Colon (tissue), 2 donors: ENCODE measurements around the gene NOXA1.
"Not testable (repeated sequence)": the region's sequence is repeated elsewhere in the genome, so short reads cannot be mapped to it uniquely, and the experiment has no call there.

ENCODE experiments used
- FAIRE-seq: peaks from 2 replicates; lab custom pipeline; 2012; peaks lifted over from hg19 to GRCh38; lab: Jason Lieb, UNC
- donor health status: control.
- donor health status: control.

The NOXA1 gene

DNA sequence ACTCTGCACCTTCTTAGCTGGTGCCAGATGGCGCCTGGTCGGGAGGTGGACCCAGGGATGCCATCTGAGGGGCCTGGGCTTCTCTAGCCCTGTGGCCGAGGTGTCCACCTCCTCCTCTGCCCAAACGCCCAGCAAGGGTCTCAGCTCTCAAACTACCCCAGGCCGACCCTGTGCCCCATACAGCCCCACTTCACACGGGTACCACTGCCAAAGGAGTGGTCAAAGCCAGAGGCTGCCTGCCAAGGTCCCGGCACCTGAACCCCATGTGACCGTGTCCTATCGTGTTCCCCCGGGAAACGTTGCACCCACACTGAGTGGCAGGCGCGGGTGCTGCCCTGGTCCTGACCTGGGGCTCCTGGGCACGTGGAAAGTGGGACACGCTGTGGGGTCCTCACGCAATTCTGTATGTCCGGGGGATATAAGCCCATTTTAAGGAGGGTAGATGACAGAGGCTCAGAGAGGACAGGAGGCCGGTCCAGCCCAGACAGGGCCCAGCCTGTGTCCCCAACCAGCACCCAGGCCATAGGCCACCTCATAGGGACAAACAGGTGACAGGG is 16.0 kb downstream of the NOXA1 start:
- no peak for FAIRE-seq

DNA sequence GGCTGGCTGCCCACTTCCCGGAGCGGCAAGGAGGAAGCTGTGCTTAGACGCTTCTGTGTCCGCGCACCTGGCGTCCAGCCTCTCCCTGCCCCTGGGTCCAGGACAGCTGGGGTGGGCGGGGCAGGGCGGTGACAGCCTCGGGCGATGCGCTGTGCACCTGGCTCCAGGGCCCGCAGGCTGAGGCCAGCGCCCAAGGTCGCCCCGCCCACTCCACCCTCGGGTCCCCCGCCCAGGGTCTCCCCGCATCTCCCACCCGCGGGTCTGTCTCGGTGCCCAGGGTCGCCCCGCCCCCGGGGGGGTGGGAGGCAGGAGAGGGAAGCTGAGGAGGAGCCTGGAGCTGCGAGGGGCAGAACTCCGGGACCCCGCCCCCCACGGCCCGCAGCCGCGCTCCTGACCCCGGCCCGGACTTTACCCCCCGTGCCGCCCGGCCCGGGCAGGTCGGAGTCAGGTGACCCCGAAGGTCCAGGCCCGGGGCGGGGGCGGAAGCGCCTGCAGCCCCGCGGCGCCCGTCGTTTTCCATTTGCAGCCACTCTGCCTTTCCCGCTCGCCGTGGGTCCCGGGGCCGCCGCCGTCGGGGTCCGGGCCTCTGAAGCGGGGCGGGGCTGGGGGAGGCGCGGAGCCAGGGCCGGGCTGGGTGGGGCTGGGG is 18.2 kb downstream of the NOXA1 start, which contains the start of gene ENTPD8:
ENTPD8 (minus strand) TSS at position 69 of the 646 bp plus-strand sequence. CDS start 3,072 bp downstream, outside the sequence.
- FAIRE-seq = no peak

- FAIRE-seq = no peak
Measured at GRCh38 chr9:137441935-137442321, 18.7 kb downstream of the NOXA1 start.

- no peak for FAIRE-seq
Measured at GRCh38 chr9:137444106-137444790, 21.1 kb downstream of the NOXA1 start.

- no peak for FAIRE-seq
Measured at GRCh38 chr9:137445275-137445807, 22.1 kb downstream of the NOXA1 start.

GRCh38 chr9:137445930-137446431 is 22.8 kb downstream of the NOXA1 start:
- no peak for FAIRE-seq

- no peak for FAIRE-seq
Measured at GRCh38 chr9:137446851-137447471, 23.8 kb downstream of the NOXA1 start.

- FAIRE-seq = no peak
Measured at GRCh38 chr9:137447722-137448601, 24.8 kb downstream of the NOXA1 start.

GRCh38 chr9:137448602-137448962 is 25.4 kb downstream of the NOXA1 start:
- FAIRE-seq = no peak

DNA sequence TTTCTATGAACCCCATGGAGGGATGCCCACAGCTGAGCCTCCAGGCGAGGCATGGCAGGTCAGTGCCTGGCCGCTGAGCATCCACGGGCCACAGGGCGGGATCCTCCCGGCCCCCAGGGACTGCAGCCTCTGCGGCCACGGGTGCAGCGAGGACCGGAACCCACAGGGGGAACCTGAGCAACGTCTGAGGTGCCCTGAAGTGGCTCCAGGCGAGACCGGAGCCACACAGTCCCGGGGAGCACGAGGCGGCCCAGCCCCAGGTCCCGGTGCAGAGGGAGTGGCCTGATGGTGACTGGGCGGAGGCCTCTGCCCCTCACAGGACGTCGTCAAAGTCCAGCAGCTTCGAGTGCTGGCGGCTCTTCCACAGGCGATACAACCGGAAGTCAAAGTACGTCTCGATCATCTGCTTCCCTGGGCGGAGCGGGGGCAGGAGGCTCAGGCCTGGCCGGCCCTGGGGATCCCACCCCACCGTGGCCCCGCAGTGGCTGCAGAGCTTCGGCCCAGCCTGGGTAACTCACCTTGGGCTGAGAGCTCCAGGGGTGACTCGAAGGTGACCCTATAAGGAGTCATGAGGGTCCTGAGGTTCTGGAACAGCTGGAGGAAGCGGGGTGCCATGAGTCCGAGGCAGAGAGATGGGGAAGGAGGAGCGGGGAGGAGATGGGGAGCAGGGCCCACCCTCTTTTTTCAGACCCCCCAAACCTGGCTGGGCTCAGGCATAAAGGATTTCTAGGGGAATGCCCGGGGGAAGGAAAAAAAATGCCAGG is 26.1 kb downstream of the NOXA1 start:
- no peak for FAIRE-seq

- no peak for FAIRE-seq
Measured at GRCh38 chr9:137449931-137450538, 26.8 kb downstream of the NOXA1 start.

DNA sequence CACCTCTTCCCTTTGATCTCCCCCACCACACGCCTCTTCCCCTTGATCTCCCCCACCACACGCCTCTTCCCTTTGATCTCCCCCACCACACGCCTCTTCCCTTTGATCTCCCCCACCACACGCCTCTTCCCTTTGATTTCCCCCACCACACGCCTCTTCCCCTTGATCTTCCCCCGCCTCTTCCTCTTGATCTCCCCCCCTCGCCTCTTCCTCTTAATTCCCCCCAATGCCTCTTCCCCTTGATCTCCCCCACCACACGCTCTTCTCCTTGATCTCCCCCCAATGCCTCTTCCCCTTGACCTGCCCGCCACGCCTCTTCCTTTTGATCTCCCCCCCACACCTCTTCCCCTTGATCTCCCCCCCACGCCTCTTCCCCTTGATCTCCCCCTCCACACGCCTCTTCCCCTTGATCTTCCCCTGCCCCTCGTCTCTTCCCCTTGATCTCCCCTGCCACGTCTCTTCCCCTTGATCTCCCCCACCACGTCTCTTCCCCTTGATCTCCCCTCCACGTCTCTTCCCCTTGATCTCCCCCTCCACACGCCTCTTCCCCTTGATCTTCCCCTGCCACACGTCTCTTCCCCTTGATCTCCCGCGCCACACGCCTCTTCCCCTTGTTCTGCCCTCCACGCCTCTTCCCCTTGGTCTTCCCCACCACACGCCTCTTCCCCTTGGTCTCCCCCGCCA is 27.5 kb downstream of the NOXA1 start:
- FAIRE-seq = not testable (repeated sequence)

GRCh38 chr9:137451264-137452005 is 28.2 kb downstream of the NOXA1 start:
- FAIRE-seq = not testable (repeated sequence)

DNA sequence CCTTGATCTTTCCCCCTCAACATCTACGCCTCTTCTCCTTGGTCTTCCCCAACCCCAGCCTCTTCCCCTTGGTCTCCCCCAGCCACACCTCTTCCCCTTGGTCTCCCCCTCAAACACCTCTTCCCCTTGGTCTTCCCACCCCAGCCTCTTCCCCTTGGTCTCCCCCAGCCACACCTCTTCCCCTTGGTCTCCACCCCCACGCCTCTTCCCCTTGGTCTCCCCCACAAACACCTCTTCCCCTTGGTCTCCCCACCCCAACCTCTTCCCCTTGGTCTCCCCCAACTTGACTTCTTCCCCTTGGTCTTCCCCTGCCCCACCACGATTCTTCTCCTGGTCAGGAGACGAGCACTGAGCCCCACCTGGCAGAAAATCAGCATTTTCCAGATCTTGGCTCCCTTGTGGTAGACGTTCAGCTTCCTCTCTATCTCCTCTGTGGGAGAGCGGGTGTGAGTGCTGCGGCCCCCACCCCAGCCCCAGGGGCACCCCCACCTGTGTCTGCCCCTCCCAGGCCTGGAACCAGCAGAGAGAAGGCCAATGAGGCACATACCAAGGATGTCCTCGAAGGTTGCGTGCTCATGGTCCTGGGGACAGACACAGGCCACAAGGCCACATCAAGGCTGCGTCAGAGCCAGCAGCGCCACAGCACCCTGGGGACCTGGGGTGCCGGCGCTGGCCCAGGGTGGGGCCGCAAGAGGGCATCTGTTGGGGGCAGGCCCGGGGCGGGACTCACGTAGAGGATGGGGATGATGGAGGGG is 29.0 kb downstream of the NOXA1 start:
- FAIRE-seq = no peak

GRCh38 chr9:137452761-137453642 is 29.8 kb downstream of the NOXA1 start:
- no peak for FAIRE-seq

GRCh38 chr9:137453643-137454081 is 30.5 kb downstream of the NOXA1 start:
- FAIRE-seq = no peak

GRCh38 chr9:137454145-137454596 is 31.0 kb downstream of the NOXA1 start:
- no peak for FAIRE-seq
